Mesothelial cell of epicardium (in vitro differentiated cells): ENCODE data around the gene AMT. TPM values are rescaled to one million over a fixed set of nuclear protein-coding genes. Genes with fewer than 3 reads are reported as not detected.

Experiments used
- DNase-seq, 2 experiments: peaks; one replicate each; pipeline ENCODE4 v3.0.0; 2021; ENCODE audit warnings: low spot score in 2 of 2; ENCODE audit not compliant: unreplicated experiment in 2 of 2
- H3K27ac Mint-ChIP-seq: 2 replicates; pipeline ENCODE4 v1.8.0; 2021; ENCODE audit warnings: mixed read lengths
- H3K27me3 Mint-ChIP-seq: 2 replicates; pipeline ENCODE4 v1.8.0; 2021; ENCODE audit warnings: low read depth, mixed read lengths
- H3K36me3 Mint-ChIP-seq: 2 replicates; pipeline ENCODE4 v1.8.0; 2021; ENCODE audit warnings: mixed read lengths
- H3K4me1 Mint-ChIP-seq: 2 replicates; pipeline ENCODE4 v1.8.0; 2021; ENCODE audit warnings: mixed read lengths
- H3K4me3 Mint-ChIP-seq: 2 replicates; pipeline ENCODE4 v1.8.0; 2021; ENCODE audit warnings: mild to moderate bottlenecking, moderate library complexity, mixed read lengths
- H3K9me3 Mint-ChIP-seq: 2 replicates; pipeline ENCODE4 v1.8.0; 2021; ENCODE audit warnings: mixed read lengths
- CTCF ChIP-seq: fragments of 200-600 bp; sonication (generic); IDR thresholded peaks from one replicate; pipeline ENCODE4 v1.5.0; 2021; ENCODE audit warnings: antibody characterized with exemption; ENCODE audit not compliant: unreplicated experiment
- total RNA-seq: library from RNA; stranded (reverse); gene quantifications from 3 replicates; pipeline ENCODE4 v1.2.1, GENCODE V29; 2021

The AMT gene
- total RNA-seq, 1 donor from 2014 or later = 33.4 TPM

GRCh38 chr3:49434731-49435130, 12.5 kb upstream of the AMT start:
- Mint-ChIP-seq H3K4me3 (no peak overlapping the region), H3K9me3 (no peaks in the 10 kb centered on the region), H3K4me1 (peaks cover under 1% of the 10 kb centered on the region), H3K27me3 (no peaks in the 10 kb centered on the region), H3K36me3 (no peaks in the 10 kb centered on the region), H3K27ac (no peak overlapping the region)
- DNase-seq = no peak
- TF ChIP-seq CTCF = no peak

DNA sequence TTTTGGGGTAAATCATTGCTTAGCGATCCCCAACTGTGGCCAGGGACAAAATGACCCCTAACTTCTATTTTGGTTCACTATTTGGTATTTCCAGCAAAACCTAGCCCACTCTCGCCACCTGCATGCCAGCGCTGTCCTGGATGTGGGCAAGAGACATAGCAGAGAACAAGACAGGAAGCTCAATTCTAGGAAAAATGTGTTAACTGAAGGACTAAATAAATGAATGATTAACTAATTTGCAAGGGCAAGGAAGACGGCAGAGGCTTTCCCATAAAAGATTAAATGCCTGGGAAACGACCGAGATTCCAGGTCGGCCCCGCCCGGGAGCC, 6.4 kb upstream of the AMT start:
- no peak for TF ChIP-seq CTCF
- peak overlapping the region; percentile 85 for H3K4me3 Mint-ChIP-seq
- H3K27ac Mint-ChIP-seq = peak overlapping the region; percentile 96
- peaks cover 5% of the 10 kb centered on the region for H3K4me1 Mint-ChIP-seq
- H3K27me3 Mint-ChIP-seq = no peaks in the 10 kb centered on the region
- DNase-seq = no peak
- peaks cover 7% of the 10 kb centered on the region for H3K36me3 Mint-ChIP-seq
- no peaks in the 10 kb centered on the region for H3K9me3 Mint-ChIP-seq

DNA sequence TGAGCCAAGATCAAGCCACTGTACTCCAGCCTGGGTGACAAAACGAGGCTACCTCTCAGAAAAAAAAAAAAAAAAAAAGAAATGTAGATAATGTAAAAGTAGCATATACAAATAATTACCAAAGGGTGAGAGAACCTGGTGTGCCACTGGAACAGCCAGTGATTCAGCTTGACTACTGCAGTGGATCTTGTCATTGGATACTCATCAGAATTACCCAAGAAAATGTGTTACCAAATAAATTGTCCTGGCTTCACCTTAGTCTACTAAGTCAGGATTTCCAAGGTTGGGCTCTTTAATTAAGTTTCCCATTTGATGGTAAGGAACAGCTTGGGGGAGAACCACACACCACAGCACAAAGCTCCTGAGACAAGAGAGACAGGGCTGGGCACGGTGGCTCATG, 5.3 kb upstream of the AMT start:
- DNase-seq = no peak
- Mint-ChIP-seq H3K4me3 (peak overlapping the region; percentile 85), H3K36me3 (peaks cover 7% of the 10 kb centered on the region)

DNA sequence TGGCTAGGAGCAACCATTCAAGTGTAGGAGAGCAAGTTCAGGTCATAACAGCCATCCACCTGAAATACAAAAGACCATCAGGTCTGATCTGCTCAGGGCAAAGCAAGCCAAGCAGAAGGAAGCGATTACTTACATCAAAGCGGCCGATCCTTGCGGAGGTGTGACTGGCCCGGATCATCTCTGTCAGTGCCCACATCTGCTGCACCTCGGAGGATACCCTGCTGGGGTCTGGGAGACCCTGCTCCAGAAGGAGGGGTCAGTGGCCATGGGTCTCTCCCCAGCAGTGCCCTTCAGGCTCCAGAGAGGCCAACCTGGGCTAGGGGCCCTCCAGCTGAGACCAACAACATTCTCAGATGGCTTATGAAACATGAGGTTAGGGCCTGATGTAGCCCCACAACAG, 2.5 kb upstream of the AMT start:
- Mint-ChIP-seq H3K9me3 (no peaks in the 10 kb centered on the region), H3K27ac (no peak overlapping the region), H3K27me3 (no peaks in the 10 kb centered on the region), H3K4me3 (no peak overlapping the region), H3K4me1 (peaks cover 22% of the 10 kb centered on the region), H3K36me3 (peaks cover 7% of the 10 kb centered on the region)
- no peak for TF ChIP-seq CTCF
- DNase-seq = no peak

More for the DNA sequence above, 5.3 kb upstream of the AMT start:
- no peak for TF ChIP-seq CTCF
- Mint-ChIP-seq H3K4me1 (peaks cover 11% of the 10 kb centered on the region), H3K27ac (no peak overlapping the region), H3K27me3 (no peaks in the 10 kb centered on the region), H3K9me3 (no peaks in the 10 kb centered on the region)

- TF ChIP-seq CTCF = no peak
- peak overlapping the region; percentile 82 for H3K27ac Mint-ChIP-seq
- H3K4me1 Mint-ChIP-seq = peaks cover 17% of the 10 kb centered on the region
- peak overlapping the region; percentile 83 for H3K4me3 Mint-ChIP-seq
- peaks cover 14% of the 10 kb centered on the region for H3K36me3 Mint-ChIP-seq
- no peak for DNase-seq
- H3K27me3 Mint-ChIP-seq = no peaks in the 10 kb centered on the region
- no peaks in the 10 kb centered on the region for H3K9me3 Mint-ChIP-seq
Measured at GRCh38 chr3:49421890-49422378, 339 bp downstream of the AMT start.

DNA sequence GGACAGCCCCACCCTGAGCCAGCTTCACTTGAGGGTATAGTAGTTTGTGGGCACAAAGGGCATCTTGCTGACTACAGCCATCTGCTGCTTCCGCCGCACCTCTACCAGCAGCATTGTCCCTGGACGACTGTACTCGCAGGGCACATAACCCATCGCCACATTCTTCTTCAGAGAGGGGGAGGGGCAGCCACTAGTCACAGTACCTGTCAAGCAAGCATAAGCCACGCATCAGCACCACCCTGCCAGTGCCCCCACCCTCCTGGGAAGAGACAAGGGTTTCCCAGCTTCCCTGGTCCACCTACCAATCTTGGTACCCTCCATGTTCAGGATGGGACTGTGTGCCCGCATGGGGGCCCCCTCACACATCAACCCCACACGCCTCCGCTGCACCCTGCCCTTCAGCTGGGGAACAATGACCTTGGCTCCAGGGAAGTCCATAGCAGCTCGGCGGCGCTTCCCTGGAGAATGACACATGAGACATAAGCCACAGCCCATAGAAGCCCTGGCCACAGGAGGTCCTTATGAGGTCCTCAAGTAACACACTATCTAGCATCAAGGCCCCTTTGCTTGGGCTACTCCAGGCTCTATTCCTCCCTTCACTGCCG, 4.7 kb downstream of the AMT start:
- H3K36me3 Mint-ChIP-seq = peaks cover 7% of the 10 kb centered on the region
- DNase-seq = no peak
- H3K27me3 Mint-ChIP-seq = no peaks in the 10 kb centered on the region
- no peak overlapping the region for H3K4me3 Mint-ChIP-seq
- H3K9me3 Mint-ChIP-seq = no peaks in the 10 kb centered on the region
- H3K4me1 Mint-ChIP-seq = peaks cover 20% of the 10 kb centered on the region
- H3K27ac Mint-ChIP-seq = no peak overlapping the region
- no peak for TF ChIP-seq CTCF
